ENCODE data around the gene ATAD5. TPM values are rescaled to one million over a fixed set of nuclear protein-coding genes. Genes with fewer than 3 reads are reported as not detected.
"Not testable (repeated sequence)": the region's sequence is repeated elsewhere in the genome, so short reads cannot be mapped to it uniquely, and the experiment has no call there.

The ATAD5 gene
- polyA plus RNA-seq, 10 donors = 2.0 to 5.1 (median 3.8) TPM

DNA sequence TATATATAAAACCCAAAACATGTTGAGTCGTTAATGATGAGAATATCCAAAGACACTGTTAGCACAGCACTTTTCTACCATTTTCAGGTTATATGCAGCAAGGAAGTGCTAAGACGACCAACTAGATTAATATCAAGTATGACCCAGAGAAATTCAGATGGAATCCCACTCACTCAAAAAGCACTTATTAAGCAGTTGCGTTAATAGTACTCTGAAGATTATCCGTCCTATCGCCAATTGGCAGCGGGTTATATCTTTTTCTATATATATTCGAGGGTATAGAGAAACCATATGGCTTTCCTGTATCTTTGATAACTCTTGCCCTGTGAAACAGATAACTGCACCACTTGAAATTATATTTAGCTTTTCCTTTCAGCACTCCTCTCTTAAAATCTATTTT, 8.3 kb upstream of the ATAD5 start:
- no peak for DNase-seq

DNA sequence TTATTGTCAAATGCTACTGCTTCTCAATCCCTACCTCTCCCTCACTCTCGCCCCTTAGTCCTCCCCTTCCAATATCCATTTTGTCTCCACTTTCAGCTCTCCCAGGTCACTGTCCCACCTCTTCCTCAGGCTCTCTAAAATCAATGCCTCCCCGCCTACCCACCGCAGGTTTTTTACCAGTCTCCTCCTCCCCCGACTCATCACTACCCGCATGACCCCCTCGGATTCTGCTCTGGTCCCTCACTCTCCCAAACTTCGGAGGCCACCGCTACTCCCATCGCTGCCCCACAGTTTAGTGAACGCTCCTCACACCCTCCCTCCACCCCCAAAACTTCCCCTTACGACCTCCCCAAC, 7.8 kb upstream of the ATAD5 start:
- DNase-seq = no peak

GRCh38 chr17:30824356-30825145, 7.2 kb upstream of the ATAD5 start, which contains the start of gene CRLF3:
TSS of gene CRLF3 (minus strand) at chr17:30824692. CDS start at chr17:30824651, 41 bp downstream.
- peak; percentile 93 to 97 (median 93) for DNase-seq

- no peak for DNase-seq
These were observed 4.7 kb upstream of the ATAD5 start for GRCh38 chr17:30827082-30827481.

- no peak for DNase-seq
These were observed 2.7 kb upstream of the ATAD5 start for GRCh38 chr17:30829022-30829421.

DNA sequence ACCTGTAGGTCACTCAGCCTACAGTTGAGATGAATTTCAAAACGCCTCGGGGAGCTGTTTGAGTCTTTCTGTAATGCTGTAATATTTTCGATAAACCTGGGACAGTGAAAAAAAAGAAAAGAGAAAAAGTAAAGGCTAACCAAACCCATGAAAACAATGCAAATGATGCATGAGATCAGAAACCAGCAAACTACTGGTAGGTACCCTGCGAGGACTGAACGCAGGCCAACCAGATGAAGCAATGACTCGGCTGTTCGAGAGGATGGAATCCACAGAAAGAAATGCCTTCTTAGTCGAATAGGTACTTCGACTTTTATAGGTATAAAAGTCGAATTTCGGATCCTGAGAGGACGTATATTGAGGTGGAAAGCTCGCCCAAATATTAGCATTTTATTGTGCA, 509 bp upstream of the ATAD5 start:
- peak in 1 of 3 donors; percentile 17 for DNase-seq

GRCh38 chr17:30832438-30833124, 815 bp downstream of the ATAD5 start:
- no peak for DNase-seq

- no peak for DNase-seq
These were observed 6.5 kb downstream of the ATAD5 start for GRCh38 chr17:30838202-30838807.

DNA sequence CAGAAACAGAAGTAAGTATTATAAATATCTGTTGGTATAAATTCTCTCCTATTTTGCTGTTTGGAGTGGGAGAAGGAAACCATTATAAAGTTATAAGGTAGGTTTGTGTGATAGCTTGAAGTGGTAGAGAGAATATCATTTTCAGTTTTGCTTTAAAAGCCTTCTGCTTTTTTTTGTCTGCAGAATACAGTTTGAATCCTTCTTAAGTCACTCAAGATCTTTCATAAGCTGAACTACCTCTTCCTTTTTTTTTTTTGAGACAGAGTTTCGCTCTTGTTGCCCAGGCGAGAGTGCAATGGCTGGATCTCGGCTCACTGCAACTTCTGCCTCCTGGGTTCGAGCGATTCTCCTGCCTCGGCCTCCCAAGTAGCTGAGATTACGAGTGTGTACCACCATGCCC, 9.0 kb downstream of the ATAD5 start:
- no peak for DNase-seq

DNA sequence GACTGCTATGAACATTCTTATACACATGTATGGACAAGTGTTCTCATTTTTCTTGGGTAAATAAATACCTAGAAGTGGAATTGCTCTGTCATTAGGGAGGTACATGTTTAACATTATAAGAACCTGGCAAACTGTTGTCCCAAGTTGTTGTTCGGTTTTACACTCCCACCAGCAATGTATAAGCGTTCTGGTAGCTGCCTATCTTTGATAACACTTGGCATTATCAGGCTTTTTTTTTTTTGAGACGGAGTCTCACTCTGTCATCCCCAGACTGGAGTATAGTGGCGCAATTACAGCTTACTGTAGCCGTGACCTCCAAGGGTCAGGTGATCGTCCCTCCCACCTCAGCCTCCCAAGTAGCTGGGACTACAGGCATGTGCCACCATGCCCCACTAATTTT, 16.3 kb downstream of the ATAD5 start:
- DNase-seq = no peak

DNA sequence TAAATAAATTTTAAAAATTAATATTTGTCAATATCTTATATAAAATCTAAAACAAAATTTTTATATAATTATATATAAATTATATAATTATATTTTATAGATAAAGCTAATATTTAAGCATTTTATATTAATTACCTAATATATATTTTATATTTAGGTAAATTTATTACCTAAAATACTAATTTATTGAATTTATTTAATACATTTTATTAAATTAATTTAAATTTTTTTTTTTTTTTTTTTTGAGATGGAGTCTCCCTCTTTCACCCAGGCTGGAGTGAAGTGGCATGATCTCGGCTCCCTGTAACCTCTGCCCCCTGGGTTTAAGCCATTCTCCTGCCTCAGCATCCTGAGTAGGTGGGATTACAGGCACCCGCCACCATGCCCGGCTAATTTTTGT, 22.4 kb downstream of the ATAD5 start:
- no peak for DNase-seq

DNA sequence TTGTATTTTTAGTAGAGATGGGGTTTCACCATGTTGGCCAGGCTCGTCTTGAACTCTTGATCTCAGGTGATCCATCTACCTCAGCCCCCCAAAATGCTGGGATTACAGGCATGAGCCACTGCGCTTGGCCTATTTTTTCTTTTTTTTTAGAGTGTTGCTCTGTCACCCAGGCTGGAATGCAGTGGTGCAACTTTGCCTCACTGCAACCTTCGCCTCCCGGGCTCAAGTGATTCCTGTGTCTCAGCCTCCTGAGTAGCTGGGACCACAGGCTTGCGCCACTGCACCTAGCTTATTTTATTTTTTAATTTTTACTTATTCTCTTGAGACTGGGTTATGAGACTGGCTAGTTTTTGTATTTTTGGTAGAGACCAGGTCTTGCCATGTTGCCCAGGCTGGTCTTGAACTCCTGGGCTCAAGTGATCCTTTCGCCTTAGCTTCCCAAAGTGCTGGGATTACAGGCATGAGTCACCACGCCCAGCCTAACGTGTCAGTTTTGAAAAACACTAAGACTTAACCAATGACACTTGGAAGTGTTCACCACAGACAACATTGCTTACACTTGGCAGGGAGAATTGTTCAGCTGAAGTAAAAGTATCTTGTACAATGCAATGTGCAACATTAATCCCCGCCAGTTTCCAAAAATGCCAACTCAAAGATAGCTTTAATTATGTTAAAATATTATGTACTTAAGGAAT, 26.9 kb downstream of the ATAD5 start:
- DNase-seq = no peak

GRCh38 chr17:30864636-30865035, 32.9 kb downstream of the ATAD5 start:
- no peak for DNase-seq

DNA sequence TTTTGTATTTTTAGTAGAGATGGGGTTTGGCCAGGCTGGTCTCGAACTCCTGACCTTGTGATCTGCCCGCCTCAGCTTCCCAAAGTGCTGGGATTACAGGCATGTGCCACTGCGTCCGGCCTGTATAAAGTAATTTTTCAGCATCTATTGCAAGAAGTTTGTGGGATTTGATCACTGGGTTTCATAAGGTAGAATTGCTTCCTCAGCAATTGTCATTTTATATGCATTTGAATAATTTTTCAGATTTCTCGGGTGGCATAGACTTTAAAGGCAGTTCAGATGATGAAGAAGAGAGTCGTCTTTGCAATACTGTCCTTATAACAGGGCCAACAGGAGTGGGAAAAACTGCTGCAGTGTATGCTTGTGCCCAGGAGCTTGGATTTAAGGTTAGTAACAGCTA, 37.2 kb downstream of the ATAD5 start:
- DNase-seq = no peak

DNA sequence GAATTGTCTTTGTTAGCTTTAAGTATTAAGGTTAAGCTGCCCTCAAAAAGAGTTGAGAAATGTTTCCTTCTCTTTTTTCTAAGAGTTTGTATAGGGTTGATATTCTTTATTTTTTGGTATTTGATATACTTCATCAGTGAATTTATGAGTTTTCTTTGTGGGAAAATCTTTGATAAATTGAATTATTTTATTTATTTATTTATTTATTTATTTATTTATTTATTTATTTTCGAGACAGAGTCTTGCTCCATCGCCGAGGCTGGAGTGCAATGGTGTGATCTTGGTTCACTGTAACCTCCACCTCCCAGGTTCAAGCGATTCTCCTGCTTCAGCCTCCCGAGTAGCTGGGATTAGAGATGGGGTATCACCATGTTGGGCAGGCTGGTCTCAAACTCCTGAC, 54.4 kb downstream of the ATAD5 start:
- no peak for DNase-seq

GRCh38 chr17:30894236-30894635, 62.5 kb downstream of the ATAD5 start:
- DNase-seq = no peak

DNA sequence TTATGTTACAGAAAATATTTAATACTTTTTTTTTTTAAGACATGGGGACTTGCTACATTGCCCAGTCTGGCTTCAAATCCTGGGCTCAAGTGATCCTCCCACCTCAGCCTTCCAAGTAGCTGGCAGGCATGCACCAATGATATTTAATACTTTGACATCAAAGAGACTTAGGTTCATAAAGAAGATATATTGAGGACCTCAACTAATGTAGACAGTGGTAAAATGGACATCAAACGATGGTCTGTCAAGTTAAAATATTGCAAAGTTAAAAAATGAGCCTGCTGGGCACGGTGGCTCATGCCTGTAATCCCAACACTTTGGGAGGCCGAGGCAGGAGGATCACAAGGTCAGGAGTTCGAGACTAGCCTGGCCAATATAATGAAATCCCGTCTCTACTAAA, 65.5 kb downstream of the ATAD5 start:
- DNase-seq = no peak

DNA sequence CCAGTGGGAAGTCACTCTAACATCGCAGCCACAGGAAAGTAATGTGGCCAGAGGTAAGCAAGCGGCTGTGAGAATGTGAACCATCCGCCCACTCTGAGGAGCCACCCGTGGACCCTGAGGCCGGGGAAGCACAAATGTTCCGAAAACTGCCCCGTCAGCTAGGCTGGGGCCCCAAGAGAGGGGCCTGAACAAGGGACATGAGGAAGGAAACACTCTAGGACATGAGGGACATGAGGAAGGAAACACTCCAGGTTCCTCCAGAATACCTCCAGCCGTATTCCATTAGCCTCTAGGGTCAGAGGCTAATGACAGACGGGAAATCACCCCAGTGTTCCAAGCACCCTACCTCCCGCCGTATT, 74.0 kb downstream of the ATAD5 start:
- DNase-seq = peak in 2 of 3 donors; percentile 3 to 56

DNA sequence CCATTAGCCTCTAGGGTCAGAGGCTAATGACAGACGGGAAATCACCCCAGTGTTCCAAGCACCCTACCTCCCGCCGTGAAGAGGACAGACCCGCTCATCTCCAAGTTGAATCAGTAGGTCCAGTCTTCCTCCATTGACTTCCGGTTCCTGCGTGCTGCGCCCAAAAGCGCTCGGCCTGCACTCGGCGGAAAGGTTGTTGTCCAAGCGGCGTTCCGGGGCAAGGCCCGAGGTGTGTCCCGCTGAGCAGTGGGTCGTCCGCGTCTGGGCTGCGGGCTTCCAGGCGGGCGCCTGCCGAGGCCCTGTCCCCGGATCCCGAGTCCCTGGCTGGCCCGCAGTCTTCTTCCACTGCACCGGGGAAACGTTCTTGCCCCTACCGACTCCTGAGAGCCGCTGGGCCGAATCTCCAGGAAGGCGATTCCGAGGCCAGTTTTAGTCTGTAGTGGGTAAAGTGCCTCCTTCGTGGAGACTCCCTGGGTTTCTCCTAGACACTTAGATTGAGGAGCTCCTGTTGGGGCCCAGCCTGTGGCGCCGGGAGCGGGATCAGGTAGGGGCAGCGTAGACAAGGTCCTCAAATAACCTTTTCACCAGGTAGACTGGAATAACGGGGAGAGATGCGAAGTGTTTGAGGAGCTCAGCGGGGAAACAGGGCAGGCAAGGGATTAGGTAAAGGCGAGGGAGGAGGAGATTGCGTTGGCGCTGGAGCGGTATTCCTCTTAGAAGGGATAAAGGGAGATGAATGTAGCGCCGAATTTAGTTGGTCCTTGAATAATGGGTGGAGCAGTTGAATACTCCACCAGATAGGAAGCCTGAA, 74.5 kb downstream of the ATAD5 start, which contains the start of gene TEFM:
Gene TEFM (minus strand): TSS at position 138 of the 811 bp plus-strand sequence. CDS start 40 bp downstream, at position 98.
- DNase-seq = peak; percentile 89 to 97 (median 93)

- no peak for DNase-seq
These were observed 77.1 kb downstream of the ATAD5 start for GRCh38 chr17:30908717-30909420.

- not testable (repeated sequence) for DNase-seq
These were observed 78.4 kb downstream of the ATAD5 start for GRCh38 chr17:30910151-30910550.

Data from muscle of back (tissue), 11 donors.